NCI-H460 (cell line): ENCODE data around the gene DNPEP. TPM values are rescaled to one million over a fixed set of nuclear protein-coding genes. Genes with fewer than 3 reads are reported as not detected.
"Not testable (repeated sequence)": the region's sequence is repeated elsewhere in the genome, so short reads cannot be mapped to it uniquely, and the experiment has no call there.

Experiments
- DNase-seq: peaks from one replicate; pipeline ENCODE4 v3.0.0-alpha.2; 2016; ENCODE audit warnings: low read depth; ENCODE audit errors: extremely low read depth
- total RNA-seq: library from RNA; depleted of rRNA; stranded (reverse); fragments of >200 nt; shearing (Covaris generic); gene quantifications from 2 replicates; pipeline ENCODE4 v1.2.3, GENCODE V29; 2014

Gene DNPEP
- total RNA-seq, 1 experiment from 2014 or later: 50.8 TPM

- DNase-seq: no peak
These were observed 31.9 kb upstream of the DNPEP start for GRCh38 chr2:219419331-219420197.

DNA sequence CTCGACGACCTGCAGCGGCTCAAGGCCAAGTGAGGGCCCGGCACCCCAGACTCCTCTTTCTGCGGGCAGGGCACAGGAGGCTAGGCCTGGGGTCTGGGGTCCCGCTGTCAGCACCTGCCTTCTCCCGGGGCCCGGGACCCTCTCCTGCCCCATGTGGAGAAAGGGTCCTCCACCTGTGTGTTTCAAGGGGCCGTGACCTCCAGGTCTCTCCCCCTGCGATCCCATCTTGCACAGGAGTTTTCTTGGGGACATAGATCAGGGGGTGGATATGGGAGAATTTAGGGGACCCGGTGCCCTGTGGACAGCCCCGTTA, 31.3 kb upstream of the DNPEP start:
- no peak for DNase-seq

GRCh38 chr2:219418155-219419011, 30.7 kb upstream of the DNPEP start, which contains the start of gene DES:
DES (plus strand) TSS chr2:219418377; CDS start chr2:219418463, 86 bp downstream.
- DNase-seq: no peak

DNA sequence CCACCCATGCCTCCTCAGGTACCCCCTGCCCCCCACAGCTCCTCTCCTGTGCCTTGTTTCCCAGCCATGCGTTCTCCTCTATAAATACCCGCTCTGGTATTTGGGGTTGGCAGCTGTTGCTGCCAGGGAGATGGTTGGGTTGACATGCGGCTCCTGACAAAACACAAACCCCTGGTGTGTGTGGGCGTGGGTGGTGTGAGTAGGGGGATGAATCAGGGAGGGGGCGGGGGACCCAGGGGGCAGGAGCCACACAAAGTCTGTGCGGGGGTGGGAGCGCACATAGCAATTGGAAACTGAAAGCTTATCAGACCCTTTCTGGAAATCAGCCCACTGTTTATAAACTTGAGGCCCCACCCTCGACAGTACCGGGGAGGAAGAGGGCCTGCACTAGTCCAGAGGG, 29.7 kb upstream of the DNPEP start:
- no peak for DNase-seq

DNA sequence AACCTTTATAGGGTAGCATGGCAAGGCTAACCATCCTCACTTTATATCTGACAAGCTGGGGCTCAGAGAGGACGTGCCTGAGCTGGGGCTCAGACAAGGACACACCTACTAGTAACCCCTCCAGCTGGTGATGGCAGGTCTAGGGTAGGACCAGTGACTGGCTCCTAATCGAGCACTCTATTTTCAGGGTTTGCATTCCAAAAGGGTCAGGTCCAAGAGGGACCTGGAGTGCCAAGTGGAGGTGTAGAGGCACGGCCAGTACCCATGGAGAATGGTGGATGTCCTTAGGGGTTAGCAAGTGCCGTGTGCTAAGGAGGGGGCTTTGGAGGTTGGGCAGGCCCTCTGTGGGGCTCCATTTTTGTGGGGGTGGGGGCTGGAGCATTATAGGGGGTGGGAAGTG, 29.2 kb upstream of the DNPEP start:
- no peak for DNase-seq

DNA sequence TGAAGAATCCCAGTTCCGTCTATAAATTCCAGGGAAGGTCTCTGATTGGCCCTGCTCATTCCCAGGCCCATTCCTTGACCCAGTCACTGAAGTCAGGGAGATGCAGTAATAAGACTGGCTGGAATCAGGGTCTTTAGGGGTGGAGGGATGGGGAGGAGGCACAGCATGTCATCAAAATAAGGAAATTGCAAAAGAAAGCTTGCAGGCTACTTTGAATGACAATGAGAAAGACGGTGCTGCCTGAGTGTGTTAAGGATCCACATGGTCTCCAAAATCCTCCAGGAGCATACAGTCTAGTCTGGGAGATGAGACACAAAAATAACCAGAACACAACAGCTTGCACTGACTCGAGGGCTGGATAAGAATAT, 28.5 kb upstream of the DNPEP start:
- DNase-seq: no peak

DNA sequence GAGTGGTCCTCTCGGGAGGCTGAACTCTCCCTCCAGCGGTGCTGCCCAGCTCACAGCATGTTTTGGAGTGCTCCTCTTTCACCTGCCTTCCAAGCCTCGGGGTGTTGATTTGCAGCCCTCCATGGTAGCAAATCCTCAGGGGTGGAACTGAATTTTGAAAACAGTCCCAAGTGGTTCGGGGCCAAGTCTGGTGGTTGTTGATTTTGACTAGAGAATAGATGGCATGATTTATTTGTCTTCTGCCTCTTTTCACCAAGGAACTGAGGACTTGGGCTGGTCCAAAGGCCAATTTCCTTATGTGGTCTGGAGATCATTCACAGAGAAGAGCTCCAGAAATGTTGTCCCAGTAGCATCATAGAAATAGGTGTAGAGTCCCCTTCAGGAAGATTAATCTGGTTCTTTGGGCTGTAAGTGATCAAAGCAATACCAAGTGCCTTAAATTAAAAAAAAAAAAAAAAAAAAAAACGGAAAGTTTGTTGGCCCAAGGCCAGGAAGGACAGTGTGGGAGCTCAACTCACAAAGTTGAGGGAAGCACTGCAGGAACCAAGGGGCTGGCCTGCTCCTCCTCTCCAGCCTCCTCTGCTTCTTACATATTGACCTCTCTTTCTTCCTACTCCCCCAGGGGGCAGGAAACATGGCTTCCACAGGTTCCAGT, 28.0 kb upstream of the DNPEP start:
- no peak for DNase-seq

- DNase-seq: no peak
These were observed 27.1 kb upstream of the DNPEP start for GRCh38 chr2:219414857-219415256.

DNA sequence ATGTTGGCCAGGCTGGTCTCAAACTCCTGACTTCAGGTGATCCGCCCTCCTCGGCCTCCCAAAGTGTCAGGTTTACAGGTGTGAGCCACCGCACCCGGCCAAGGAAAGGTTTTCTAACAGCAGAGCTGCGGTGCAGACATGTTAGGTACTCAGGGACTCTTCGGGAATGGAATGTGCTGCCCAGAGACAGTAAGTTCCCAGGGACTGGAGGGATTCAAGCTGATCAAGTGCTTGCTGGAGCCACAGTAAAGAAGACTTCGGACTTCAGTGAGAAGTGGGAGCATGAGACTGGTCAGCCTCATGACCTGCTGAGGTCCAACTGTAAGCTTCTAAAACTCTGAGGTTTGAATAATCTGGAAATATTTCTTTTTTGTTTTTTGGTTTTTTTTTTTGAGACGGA, 22.7 kb upstream of the DNPEP start:
- DNase-seq: no peak

- no peak for DNase-seq
These were observed 21.9 kb upstream of the DNPEP start for GRCh38 chr2:219409619-219410018.

GRCh38 chr2:219408631-219409030, 20.9 kb upstream of the DNPEP start:
- no peak for DNase-seq

- DNase-seq: no peak
These were observed 20.5 kb upstream of the DNPEP start for GRCh38 chr2:219408204-219408603.

DNA sequence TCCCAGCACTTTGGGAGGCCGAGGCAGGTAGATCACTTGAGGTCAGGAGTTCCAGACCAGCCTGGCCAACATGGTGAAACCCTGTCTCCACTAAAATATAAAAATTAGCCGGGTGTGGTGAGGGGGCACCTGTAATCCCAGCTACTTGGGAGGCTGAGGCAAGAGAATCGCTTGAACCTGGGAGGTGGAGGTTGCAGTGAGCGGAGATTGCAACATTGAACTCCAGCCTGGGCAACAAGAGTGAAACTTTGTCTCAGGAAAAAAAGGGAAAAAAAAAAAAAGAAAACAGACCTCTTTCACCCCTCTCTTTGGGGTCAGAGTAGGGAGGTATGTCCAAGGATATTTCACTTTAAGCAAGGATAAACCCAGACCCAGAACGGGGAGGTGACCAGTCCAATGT, 19.6 kb upstream of the DNPEP start:
- DNase-seq: not testable (repeated sequence)

DNA sequence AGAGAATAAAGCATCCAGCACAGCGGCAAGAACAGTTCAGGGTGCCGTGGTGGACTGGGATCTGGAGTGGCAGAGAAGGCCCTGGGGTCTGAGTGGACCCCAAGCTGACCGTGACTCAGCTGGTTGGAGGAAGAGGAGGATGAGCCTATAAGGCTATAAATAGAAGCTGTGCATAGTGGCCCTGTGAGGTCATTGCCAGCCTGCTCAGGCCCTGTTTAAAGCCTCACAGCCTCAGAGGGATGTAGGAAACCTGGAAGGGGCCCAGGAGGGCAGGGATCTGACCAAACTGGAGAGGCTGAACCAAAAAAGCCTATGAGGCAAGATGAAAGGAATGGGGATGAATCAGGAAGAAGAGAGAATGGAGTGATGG, 19.1 kb upstream of the DNPEP start:
- no peak for DNase-seq

DNA sequence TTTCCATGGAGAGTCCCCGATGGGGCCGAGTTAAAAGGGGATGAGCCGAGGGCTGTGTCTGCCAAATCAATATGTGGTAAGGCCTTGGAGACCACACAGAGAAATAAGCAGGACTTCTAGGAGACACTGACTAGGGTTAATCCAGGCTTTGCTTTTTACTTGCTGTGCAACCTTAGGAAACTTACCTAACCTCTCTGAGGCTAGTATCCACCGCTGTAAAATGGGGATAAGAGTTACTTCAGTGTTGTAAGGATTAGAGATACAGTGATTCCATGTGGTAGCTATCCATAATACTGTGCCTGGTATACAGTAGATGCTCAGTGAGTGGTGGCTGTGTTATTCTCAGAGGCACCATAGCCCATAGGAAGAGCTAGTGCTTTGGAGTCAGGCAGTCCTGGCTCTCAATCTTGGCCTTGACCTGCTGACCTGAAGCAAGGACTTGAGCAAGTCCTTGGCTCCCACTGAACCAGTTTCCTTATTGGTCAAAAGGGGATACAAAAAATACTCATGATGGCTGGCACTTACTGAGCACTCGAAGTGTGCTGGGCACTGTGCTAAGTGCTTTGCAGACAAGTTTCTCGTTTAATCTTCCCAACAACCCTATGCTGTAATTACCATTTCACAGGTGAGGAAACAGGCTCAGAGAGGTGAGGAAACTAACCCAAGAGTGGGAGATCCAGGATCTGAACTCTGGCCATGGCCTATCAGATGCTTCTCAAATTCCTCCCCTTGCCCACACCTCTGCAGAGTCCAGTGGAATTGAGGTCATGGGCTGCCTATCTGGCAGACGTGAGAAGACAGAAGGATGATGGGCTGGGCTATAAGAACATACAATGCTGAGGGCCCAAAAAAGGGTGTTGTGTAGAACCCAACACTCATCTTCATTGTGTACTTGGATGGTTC, 18.5 kb upstream of the DNPEP start:
- no peak for DNase-seq

DNA sequence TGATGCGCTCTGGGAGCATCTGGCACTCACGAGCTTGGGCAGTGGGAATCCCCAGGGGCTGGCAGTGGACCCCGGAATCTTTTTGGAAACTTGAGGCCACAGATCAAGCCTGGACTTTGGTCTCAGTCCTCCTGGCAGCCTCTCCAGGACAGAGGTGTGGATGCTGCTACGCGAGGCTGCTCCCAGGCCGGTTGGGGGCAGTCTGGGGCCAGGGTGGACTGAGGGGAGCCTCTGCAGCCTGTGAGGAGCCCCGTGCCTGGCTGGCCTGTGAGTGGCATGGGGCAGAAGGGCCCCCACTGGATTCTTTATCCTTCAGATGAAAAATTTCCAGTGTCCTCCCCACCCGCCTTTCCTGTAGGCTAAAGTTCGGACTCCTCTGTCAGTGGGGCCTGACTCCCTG, 17.7 kb upstream of the DNPEP start:
- DNase-seq: no peak

GRCh38 chr2:219404954-219405353, 17.2 kb upstream of the DNPEP start:
- DNase-seq: no peak

DNA sequence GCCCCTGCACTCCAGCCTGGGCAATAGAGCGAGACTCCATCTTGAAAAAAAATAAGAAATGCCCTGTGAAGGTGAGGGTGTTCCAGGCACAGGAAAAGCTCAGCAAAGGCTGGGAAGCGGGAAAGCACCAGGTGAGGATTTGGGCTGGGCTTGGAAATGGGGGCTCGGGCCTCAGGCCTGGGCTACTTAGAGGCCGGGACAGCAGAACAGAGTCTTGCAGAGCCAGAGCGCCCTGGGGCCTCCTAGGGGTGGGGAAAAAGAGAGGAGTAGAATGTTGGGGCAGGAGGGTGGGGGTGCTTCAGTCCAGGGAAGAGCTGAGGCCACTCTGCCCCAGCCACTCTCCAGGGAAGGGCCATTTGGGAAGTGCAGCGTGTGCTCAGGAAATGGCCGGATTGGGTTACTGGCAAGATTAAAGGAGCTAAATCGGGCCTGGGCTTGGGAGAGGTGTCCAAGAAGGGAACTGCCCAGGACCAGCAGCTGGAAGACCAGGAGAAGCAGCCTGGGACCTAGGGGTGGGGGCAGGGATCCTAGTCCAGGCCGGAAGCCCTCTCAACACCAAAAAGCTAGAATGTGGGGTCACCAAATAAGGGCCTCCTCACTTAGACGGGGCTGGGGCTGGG, 16.7 kb upstream of the DNPEP start:
- no peak for DNase-seq

DNA sequence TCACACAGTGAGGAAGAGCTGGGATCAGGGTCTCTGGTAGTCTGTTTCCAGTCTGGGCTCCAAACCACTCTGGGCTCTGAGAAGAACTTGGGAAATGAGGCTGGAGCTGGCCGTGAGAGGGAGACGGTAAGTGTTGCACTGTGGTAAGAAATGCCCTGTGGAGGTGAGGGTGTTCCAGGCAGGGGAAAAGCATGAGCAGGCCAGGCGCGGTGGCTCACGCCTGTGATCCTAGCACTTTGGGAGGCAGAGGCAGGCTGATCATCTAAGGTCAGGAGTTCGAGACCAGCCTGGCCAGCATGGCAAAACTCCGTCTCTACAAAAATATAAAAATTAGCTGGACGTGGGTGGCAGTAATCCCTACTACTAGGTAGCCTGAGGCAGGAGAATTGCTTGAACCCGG, 16.1 kb upstream of the DNPEP start:
- DNase-seq: no peak
